Adrenal gland (tissue), 5 donors: ENCODE data around the gene CDH4.

ENCODE experiments used
- POLR2A ChIP-seq, 2 donors: fragments of 450-650 bp; IDR thresholded peaks; one replicate each; pipeline ENCODE4 v1.6.1; 2017; ENCODE audit warnings: antibody characterized with exemption in 2 of 2, mild to moderate bottlenecking in 2 of 2, moderate library complexity in 1 of 2
- TF ChIP-seq, protein P1 (sequence below), 6 experiments: fragments of 450-650 bp in 4 of 6; fragments of 200-600 bp in 2 of 6; sonication (generic) in 1 of 6; IDR thresholded peaks; 1 replicate in 5 of 6; 2 replicates in 1 of 6; pipeline versions ENCODE4 v1.5.1 to v1.8.0; 2016 to 2021; ENCODE audit warnings: antibody characterized with exemption in 6 of 6, mild to moderate bottlenecking in 2 of 6, moderate library complexity in 1 of 6
- donor health status: DM: no; HTN: no; CAD: no.

DNA sequence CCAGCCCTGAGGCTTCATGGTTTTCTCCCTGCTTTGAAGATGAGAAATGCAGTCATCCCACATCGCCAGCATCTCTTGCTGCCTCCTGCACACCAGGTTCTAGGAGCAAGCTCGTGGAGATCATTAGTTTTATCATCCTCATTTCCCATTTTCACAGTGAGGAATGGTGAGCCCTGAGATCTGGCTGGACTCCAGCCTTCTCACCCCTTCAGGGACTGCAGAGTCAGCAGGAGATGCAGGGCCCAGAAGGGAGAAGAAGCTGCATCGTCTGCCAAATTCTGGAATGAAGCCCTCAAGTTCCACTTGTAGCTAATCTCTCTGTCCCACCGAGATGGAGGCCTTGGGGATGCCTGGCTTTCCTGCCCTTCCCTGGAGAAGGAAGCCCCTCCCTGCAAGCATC, 596.8 kb downstream of the CDH4 start:
- TF ChIP-seq, protein P1, sequence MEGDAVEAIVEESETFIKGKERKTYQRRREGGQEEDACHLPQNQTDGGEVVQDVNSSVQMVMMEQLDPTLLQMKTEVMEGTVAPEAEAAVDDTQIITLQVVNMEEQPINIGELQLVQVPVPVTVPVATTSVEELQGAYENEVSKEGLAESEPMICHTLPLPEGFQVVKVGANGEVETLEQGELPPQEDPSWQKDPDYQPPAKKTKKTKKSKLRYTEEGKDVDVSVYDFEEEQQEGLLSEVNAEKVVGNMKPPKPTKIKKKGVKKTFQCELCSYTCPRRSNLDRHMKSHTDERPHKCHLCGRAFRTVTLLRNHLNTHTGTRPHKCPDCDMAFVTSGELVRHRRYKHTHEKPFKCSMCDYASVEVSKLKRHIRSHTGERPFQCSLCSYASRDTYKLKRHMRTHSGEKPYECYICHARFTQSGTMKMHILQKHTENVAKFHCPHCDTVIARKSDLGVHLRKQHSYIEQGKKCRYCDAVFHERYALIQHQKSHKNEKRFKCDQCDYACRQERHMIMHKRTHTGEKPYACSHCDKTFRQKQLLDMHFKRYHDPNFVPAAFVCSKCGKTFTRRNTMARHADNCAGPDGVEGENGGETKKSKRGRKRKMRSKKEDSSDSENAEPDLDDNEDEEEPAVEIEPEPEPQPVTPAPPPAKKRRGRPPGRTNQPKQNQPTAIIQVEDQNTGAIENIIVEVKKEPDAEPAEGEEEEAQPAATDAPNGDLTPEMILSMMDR (IDR thresholded peaks at IDR 0.05): no peak
- TF ChIP-seq POLR2A (IDR thresholded peaks at IDR 0.05): no peak
